GM23338 (cell line): ENCODE data around the gene FBRS.
"Not testable (repeated sequence)": the region's sequence is repeated elsewhere in the genome, so short reads cannot be mapped to it uniquely, and the experiment has no call there.

ENCODE experiments used
- EZH2 ChIP-seq: fragments of 200-600 bp; sonication (generic); IDR thresholded peaks from one replicate; pipeline ENCODE4 v1.8.0; 2017; ENCODE audit warnings: antibody characterized with exemption, mild to moderate bottlenecking, low read depth; ENCODE audit not compliant: unreplicated experiment
- EZH2phosphoT487 ChIP-seq: fragments of 200-600 bp; sonication (generic); IDR thresholded peaks from one replicate; pipeline ENCODE4 v1.8.1; 2018; ENCODE audit warnings: antibody characterized with exemption; ENCODE audit not compliant: unreplicated experiment
- JUNB ChIP-seq: IDR thresholded peaks from one replicate; pipeline ENCODE4 v1.6.1; 2016; ENCODE audit warnings: antibody characterized with exemption; ENCODE audit not compliant: unreplicated experiment
- TF ChIP-seq, protein P1 (sequence below), 2 experiments: fragments of 200-600 bp in 1 of 2; sonication (generic) in 1 of 2; conservative IDR thresholded peaks; 2 replicates each; pipeline versions ENCODE4 v1.5.1 to v1.6.1; 2016 to 2017; ENCODE audit warnings: antibody characterized with exemption in 2 of 2, low read depth in 2 of 2, mild to moderate bottlenecking in 2 of 2, moderate library complexity in 1 of 2
- TF ChIP-seq, protein P2 (sequence below): IDR thresholded peaks from one replicate; pipeline ENCODE4 v1.6.1; 2018; ENCODE audit warnings: antibody characterized with exemption; ENCODE audit not compliant: unreplicated experiment
- TF ChIP-seq, protein P3 (sequence below): fragments of 250-450 bp; sonication (Bioruptor Pico); IDR thresholded peaks from 2 replicates; pipeline ENCODE4 v1.5.0; 2020; ENCODE audit warnings: mild to moderate bottlenecking, moderate library complexity

DNA sequence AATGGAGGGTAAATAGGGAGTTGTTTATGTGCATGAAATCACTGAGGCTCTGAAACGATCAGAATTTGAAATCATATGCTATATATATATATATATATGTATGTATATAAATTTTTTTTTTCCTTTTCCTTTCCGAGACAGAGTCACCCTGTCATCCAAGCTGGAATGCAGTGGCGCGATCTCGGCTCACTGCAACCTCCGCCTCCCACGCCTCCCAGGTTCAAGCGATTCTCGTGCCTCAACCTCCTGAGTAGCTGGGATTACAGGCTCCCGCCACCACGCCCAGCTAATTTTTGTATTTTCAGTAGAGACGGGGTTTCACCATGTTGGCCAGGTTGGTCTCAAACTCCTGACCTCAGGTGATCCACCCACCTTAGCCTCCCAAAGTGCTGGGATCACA is 44.8 kb downstream of the FBRS start:
- TF ChIP-seq EZH2, EZH2phosphoT487, JUNB: not testable (repeated sequence)
- TF ChIP-seq, protein P1, sequence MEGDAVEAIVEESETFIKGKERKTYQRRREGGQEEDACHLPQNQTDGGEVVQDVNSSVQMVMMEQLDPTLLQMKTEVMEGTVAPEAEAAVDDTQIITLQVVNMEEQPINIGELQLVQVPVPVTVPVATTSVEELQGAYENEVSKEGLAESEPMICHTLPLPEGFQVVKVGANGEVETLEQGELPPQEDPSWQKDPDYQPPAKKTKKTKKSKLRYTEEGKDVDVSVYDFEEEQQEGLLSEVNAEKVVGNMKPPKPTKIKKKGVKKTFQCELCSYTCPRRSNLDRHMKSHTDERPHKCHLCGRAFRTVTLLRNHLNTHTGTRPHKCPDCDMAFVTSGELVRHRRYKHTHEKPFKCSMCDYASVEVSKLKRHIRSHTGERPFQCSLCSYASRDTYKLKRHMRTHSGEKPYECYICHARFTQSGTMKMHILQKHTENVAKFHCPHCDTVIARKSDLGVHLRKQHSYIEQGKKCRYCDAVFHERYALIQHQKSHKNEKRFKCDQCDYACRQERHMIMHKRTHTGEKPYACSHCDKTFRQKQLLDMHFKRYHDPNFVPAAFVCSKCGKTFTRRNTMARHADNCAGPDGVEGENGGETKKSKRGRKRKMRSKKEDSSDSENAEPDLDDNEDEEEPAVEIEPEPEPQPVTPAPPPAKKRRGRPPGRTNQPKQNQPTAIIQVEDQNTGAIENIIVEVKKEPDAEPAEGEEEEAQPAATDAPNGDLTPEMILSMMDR (conservative IDR thresholded peaks at IDR 0.05; ENCODE audit: low read depth in 2 of 2): not testable (repeated sequence)
- TF ChIP-seq, protein P2, sequence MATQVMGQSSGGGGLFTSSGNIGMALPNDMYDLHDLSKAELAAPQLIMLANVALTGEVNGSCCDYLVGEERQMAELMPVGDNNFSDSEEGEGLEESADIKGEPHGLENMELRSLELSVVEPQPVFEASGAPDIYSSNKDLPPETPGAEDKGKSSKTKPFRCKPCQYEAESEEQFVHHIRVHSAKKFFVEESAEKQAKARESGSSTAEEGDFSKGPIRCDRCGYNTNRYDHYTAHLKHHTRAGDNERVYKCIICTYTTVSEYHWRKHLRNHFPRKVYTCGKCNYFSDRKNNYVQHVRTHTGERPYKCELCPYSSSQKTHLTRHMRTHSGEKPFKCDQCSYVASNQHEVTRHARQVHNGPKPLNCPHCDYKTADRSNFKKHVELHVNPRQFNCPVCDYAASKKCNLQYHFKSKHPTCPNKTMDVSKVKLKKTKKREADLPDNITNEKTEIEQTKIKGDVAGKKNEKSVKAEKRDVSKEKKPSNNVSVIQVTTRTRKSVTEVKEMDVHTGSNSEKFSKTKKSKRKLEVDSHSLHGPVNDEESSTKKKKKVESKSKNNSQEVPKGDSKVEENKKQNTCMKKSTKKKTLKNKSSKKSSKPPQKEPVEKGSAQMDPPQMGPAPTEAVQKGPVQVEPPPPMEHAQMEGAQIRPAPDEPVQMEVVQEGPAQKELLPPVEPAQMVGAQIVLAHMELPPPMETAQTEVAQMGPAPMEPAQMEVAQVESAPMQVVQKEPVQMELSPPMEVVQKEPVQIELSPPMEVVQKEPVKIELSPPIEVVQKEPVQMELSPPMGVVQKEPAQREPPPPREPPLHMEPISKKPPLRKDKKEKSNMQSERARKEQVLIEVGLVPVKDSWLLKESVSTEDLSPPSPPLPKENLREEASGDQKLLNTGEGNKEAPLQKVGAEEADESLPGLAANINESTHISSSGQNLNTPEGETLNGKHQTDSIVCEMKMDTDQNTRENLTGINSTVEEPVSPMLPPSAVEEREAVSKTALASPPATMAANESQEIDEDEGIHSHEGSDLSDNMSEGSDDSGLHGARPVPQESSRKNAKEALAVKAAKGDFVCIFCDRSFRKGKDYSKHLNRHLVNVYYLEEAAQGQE: not testable (repeated sequence)
- TF ChIP-seq, protein P3, sequence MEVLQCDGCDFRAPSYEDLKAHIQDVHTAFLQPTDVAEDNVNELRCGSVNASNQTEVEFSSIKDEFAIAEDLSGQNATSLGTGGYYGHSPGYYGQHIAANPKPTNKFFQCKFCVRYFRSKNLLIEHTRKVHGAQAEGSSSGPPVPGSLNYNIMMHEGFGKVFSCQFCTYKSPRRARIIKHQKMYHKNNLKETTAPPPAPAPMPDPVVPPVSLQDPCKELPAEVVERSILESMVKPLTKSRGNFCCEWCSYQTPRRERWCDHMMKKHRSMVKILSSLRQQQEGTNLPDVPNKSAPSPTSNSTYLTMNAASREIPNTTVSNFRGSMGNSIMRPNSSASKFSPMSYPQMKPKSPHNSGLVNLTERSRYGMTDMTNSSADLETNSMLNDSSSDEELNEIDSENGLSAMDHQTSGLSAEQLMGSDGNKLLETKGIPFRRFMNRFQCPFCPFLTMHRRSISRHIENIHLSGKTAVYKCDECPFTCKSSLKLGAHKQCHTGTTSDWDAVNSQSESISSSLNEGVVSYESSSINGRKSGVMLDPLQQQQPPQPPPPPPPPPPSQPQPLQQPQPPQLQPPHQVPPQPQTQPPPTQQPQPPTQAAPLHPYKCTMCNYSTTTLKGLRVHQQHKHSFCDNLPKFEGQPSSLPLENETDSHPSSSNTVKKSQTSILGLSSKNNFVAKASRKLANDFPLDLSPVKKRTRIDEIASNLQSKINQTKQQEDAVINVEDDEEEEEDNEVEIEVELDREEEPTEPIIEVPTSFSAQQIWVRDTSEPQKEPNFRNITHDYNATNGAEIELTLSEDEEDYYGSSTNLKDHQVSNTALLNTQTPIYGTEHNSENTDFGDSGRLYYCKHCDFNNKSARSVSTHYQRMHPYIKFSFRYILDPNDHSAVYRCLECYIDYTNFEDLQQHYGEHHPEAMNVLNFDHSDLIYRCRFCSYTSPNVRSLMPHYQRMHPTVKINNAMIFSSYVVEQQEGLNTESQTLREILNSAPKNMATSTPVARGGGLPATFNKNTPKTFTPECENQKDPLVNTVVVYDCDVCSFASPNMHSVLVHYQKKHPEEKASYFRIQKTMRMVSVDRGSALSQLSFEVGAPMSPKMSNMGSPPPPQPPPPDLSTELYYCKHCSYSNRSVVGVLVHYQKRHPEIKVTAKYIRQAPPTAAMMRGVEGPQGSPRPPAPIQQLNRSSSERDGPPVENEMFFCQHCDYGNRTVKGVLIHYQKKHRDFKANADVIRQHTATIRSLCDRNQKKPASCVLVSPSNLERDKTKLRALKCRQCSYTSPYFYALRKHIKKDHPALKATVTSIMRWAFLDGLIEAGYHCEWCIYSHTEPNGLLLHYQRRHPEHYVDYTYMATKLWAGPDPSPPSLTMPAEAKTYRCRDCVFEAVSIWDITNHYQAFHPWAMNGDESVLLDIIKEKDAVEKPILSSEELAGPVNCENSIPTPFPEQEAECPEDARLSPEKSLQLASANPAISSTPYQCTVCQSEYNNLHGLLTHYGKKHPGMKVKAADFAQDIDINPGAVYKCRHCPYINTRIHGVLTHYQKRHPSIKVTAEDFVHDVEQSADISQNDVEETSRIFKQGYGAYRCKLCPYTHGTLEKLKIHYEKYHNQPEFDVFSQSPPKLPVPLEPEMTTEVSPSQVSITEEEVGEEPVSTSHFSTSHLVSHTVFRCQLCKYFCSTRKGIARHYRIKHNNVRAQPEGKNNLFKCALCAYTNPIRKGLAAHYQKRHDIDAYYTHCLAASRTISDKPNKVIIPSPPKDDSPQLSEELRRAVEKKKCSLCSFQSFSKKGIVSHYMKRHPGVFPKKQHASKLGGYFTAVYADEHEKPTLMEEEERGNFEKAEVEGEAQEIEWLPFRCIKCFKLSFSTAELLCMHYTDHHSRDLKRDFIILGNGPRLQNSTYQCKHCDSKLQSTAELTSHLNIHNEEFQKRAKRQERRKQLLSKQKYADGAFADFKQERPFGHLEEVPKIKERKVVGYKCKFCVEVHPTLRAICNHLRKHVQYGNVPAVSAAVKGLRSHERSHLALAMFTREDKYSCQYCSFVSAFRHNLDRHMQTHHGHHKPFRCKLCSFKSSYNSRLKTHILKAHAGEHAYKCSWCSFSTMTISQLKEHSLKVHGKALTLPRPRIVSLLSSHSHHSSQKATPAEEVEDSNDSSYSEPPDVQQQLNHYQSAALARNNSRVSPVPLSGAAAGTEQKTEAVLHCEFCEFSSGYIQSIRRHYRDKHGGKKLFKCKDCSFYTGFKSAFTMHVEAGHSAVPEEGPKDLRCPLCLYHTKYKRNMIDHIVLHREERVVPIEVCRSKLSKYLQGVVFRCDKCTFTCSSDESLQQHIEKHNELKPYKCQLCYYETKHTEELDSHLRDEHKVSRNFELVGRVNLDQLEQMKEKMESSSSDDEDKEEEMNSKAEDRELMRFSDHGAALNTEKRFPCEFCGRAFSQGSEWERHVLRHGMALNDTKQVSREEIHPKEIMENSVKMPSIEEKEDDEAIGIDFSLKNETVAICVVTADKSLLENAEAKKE (CRISPR knock-in tag): not testable (repeated sequence)
